Kidney (tissue), 14 donors: Measurements from ENCODE around the gene COL8A1. TPM values are rescaled to one million over a fixed set of nuclear protein-coding genes. Genes with fewer than 3 reads are reported as not detected.

Source experiments
- DNase-seq, 5 donors: peaks; one replicate each; pipeline ENCODE4 v3.0.0-alpha.2; 2013 to 2020
- FAIRE-seq: peaks from 2 replicates; lab custom pipeline; 2012; peaks lifted over from hg19 to GRCh38; lab: Jason Lieb, UNC
- H3K27ac ChIP-seq, 2 donors: one replicate each; pipeline ENCODE4 v1.7.0; 2013; ENCODE audit warnings: low read depth in 2 of 2, low read length in 2 of 2, inconsistent platforms in 1 of 2
- H3K27me3 ChIP-seq: one replicate; pipeline ENCODE4 v1.7.1; 2013; ENCODE audit warnings: low read length, inconsistent platforms; ENCODE audit not compliant: control insufficient read depth, insufficient read depth
- H3K36me3 ChIP-seq, 3 donors: one replicate each; pipeline versions ENCODE4 v1.7.0 to v1.7.1; 2013; ENCODE audit warnings: low read length in 3 of 3, control low read depth in 1 of 3, inconsistent platforms in 1 of 3; ENCODE audit not compliant: insufficient read depth in 3 of 3, control insufficient read depth in 2 of 3
- H3K4me1 ChIP-seq, 3 donors: one replicate each; pipeline versions ENCODE4 v1.7.0 to v1.7.1; 2013; ENCODE audit warnings: low read length in 3 of 3, inconsistent platforms in 1 of 3, low read depth in 1 of 3; ENCODE audit not compliant: control insufficient read depth in 2 of 3, insufficient read depth in 2 of 3
- H3K4me3 ChIP-seq, 3 donors: one replicate each; pipeline versions ENCODE4 v1.7.0 to v1.8.1; 2013; ENCODE audit warnings: low read length in 3 of 3, control low read depth in 1 of 3, inconsistent platforms in 1 of 3
- H3K9ac ChIP-seq, 3 donors: one replicate each; pipeline versions ENCODE4 v1.7.0 to v1.7.1; 2013; ENCODE audit warnings: low read length in 3 of 3, control low read depth in 1 of 3, inconsistent platforms in 1 of 3
- H3K9me3 ChIP-seq, 3 donors: one replicate each; pipeline versions ENCODE4 v1.7.0 to v1.7.1; 2013; ENCODE audit warnings: low read length in 3 of 3, control low read depth in 1 of 3, inconsistent platforms in 1 of 3; ENCODE audit not compliant: control insufficient read depth in 2 of 3, insufficient read depth in 1 of 3
- CTCF ChIP-seq: IDR thresholded peaks from 3 replicates; pipeline ENCODE4 v1.5.1; 2012; ENCODE audit warnings: mild to moderate bottlenecking, moderate library complexity, borderline replicate concordance; ENCODE audit not compliant: insufficient read depth; ENCODE audit errors: extremely low read depth
- intact Hi-C: fragments of 100-400 bp; cut with DNase I; formaldehyde crosslinking; loops from one replicate; pipeline ENCODE4 v1.11.1; 2022
- polyA plus RNA-seq: library from polyadenylated mRNA; stranded (reverse); fragments of 350-450 nt; fragmentation: Illumina TruSeq; extraction: RNeasy Lipid Tissue Mini Kit (QIAGEN cat#74804); gene quantifications from one replicate; pipeline ENCODE4 v1.2.3, GENCODE V29; 2014; ENCODE audit warnings: low read depth, low replicate concordance; ENCODE audit not compliant: insufficient read depth
- total RNA-seq: library from RNA; stranded (reverse); fragmentation: NEBNext Ultra II Directional; extraction: Animal tissue kit (Norgen Biotek cat#: 25700); gene quantifications from one replicate; pipeline ENCODE4 v1.2.1, GENCODE V29; 2021
- donor health status: control.
- donor health status: control.
- donor health status: control.
- donor health status: control.
- donor health status: control.
- donor health status: DM: yes; HTN: yes; CAD: no.
- donor health status: Normal renal cell carcinoma (clear cell type).

Gene COL8A1
- total and polyA plus RNA-seq, 2 donors from 2014 or later = 3.6 to 24.2 TPM

GRCh38 chr3:99663977-99664376 lies 25.6 kb downstream of the COL8A1 start:
- no peaks in the 10 kb centered on the region for H3K9me3 ChIP-seq
- no peak overlapping the region for H3K27ac ChIP-seq
- H3K4me1 ChIP-seq = no peaks in the 10 kb centered on the region
- no peak for FAIRE-seq
- no peaks in the 10 kb centered on the region for H3K27me3 ChIP-seq
- DNase-seq = no peak
- no peak overlapping the region for H3K9ac ChIP-seq
- TF ChIP-seq CTCF = no peak
- H3K36me3 ChIP-seq = no peaks in the 10 kb centered on the region
- intact Hi-C loops = no loop called here
- H3K4me3 ChIP-seq = no peak overlapping the region

DNA sequence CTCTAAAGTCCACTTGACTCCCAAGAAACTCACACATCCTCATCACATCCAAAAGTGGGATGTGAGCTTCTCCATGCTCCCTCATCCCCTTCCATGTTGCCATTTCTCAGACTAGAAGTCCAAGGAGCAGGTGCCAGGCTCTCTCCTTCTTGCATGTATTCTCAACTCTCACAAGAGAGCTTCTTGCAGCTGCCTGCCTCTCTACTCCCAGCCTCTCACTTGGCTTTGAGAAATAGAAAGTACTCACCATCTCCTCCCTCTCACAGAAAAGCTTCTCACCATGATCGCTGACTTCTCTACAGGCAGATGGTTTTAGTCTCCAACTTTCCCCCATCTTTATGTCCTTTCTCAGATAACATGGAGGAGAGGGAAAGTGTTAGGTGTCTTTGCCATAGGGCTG lies 26.6 kb downstream of the COL8A1 start:
- TF ChIP-seq CTCF = no peak
- H3K9me3 ChIP-seq = no peaks in the 10 kb centered on the region
- intact Hi-C loops = no loop called here
- no peak overlapping the region for H3K4me3 ChIP-seq
- no peak for FAIRE-seq
- no peak for DNase-seq
- H3K27me3 ChIP-seq = no peaks in the 10 kb centered on the region
- no peak overlapping the region for H3K27ac ChIP-seq
- no peaks in the 10 kb centered on the region for H3K36me3 ChIP-seq
- no peak overlapping the region for H3K9ac ChIP-seq
- H3K4me1 ChIP-seq = no peaks in the 10 kb centered on the region

- no peak overlapping the region for H3K27ac ChIP-seq
These were observed 27.8 kb downstream of the COL8A1 start for GRCh38 chr3:99666201-99666600.

More at GRCh38 chr3:99666201-99666600, 27.8 kb downstream of the COL8A1 start:
- H3K9me3 ChIP-seq = no peaks in the 10 kb centered on the region
- no peak overlapping the region for H3K9ac ChIP-seq
- H3K36me3 ChIP-seq = no peaks in the 10 kb centered on the region
- TF ChIP-seq CTCF = no peak
- FAIRE-seq (no peak), DNase-seq (no peak)
- intact Hi-C loops = no loop called here
- no peaks in the 10 kb centered on the region for H3K4me1 ChIP-seq
- H3K4me3 ChIP-seq = no peak overlapping the region
- no peaks in the 10 kb centered on the region for H3K27me3 ChIP-seq
